ENCODE measurements around the gene CHSY1.
"Not testable (repeated sequence)": the region's sequence is repeated elsewhere in the genome, so short reads cannot be mapped to it uniquely, and the experiment has no call there.

CHSY1 gene

DNA sequence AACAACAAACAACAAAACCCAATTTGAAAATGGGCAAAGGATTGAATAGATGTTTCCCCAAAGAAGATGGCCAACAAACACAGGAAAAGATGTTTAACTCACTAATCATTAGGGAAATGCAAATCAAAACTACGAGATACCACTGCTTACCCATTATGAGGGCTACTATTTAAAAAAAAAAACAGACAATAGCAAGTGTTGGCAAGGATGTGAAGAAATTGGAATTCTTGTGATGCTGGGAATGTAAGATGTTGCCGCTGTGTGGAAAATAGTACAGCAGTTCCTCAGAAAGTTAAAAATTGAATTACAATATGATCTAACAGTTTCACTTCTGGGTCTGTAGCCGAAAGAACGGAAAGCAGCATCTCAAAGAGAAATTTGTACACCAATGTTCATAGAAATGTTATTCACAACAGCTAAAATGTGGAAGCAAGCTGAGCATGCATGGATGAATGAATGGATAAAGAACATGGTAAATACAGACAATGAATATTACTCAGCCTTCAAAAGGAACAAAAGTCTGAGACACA, 121.9 kb downstream of the CHSY1 start:
- H3K27ac ChIP-seq (ENCODE audit: low read length), result no peak overlapping the region

GRCh38 chr15:101128221-101129015, 123.4 kb downstream of the CHSY1 start:
- H3K4me3 ChIP-seq (ENCODE audit: low read length), result no peak overlapping the region
- peaks cover 6% of the 10 kb centered on the region; the same call in 1 of the 2 replicates for H3K4me1 ChIP-seq (ENCODE audit: insufficient read depth, low read length)
- H3K36me3 ChIP-seq (ENCODE audit: insufficient read depth, low read depth, low read length), result no peaks in the 10 kb centered on the region
- H3K9me3 ChIP-seq (ENCODE audit: insufficient read depth, low read depth, low read length), result 0 out of 2 replicates have a peak, but pooled peaks cover 7% of the 10 kb centered on the region
- no peak overlapping the region for H3K27ac ChIP-seq (ENCODE audit: low read length)
- H3K9ac ChIP-seq (ENCODE audit: low read depth, low read length), result no peak overlapping the region
- no peaks in the 10 kb centered on the region for H3K27me3 ChIP-seq (ENCODE audit: insufficient read depth, low read length)

More for the DNA sequence above, 121.9 kb downstream of the CHSY1 start:
- Histone ChIP-seq H3K4me3 (ENCODE audit: low read length) (no peak overlapping the region), H3K9me3 (ENCODE audit: insufficient read depth, low read depth, low read length) (0 out of 2 replicates have a peak, but pooled peaks cover 7% of the 10 kb centered on the region), H3K27me3 (ENCODE audit: insufficient read depth, low read length) (no peaks in the 10 kb centered on the region), H3K9ac (ENCODE audit: low read depth, low read length) (no peak overlapping the region), H3K4me1 (ENCODE audit: insufficient read depth, low read length) (peaks cover 6% of the 10 kb centered on the region; the same call in 1 of the 2 replicates), H3K36me3 (ENCODE audit: insufficient read depth, low read depth, low read length) (no peaks in the 10 kb centered on the region)

GRCh38 chr15:101127506-101128076, 124.3 kb downstream of the CHSY1 start:
- 0 out of 2 replicates have a peak, but pooled peaks cover 7% of the 10 kb centered on the region for H3K9me3 ChIP-seq (ENCODE audit: insufficient read depth, low read depth, low read length)
- H3K4me1 ChIP-seq (ENCODE audit: insufficient read depth, low read length), result peaks cover 6% of the 10 kb centered on the region; the same call in 1 of the 2 replicates
- H3K9ac ChIP-seq (ENCODE audit: low read depth, low read length), result no peak overlapping the region
- H3K4me3 ChIP-seq (ENCODE audit: low read length), result no peak overlapping the region
- no peaks in the 10 kb centered on the region for H3K36me3 ChIP-seq (ENCODE audit: insufficient read depth, low read depth, low read length)
- no peaks in the 10 kb centered on the region for H3K27me3 ChIP-seq (ENCODE audit: insufficient read depth, low read length)
- H3K27ac ChIP-seq (ENCODE audit: low read length), result no peak overlapping the region

- Histone ChIP-seq H3K36me3 (ENCODE audit: insufficient read depth, low read depth, low read length) (no peaks in the 10 kb centered on the region), H3K9ac (ENCODE audit: low read depth, low read length) (no peak overlapping the region), H3K27me3 (ENCODE audit: insufficient read depth, low read length) (no peaks in the 10 kb centered on the region), H3K9me3 (ENCODE audit: insufficient read depth, low read depth, low read length) (0 out of 2 replicates have a peak, but pooled peaks cover 7% of the 10 kb centered on the region), H3K4me1 (ENCODE audit: insufficient read depth, low read length) (peaks cover 8% of the 10 kb centered on the region; the same call in 1 of the 2 replicates), H3K27ac (ENCODE audit: low read length) (no peak overlapping the region), H3K4me3 (ENCODE audit: low read length) (no peak overlapping the region)
Measured at GRCh38 chr15:101126618-101127505, 125.0 kb downstream of the CHSY1 start.

DNA sequence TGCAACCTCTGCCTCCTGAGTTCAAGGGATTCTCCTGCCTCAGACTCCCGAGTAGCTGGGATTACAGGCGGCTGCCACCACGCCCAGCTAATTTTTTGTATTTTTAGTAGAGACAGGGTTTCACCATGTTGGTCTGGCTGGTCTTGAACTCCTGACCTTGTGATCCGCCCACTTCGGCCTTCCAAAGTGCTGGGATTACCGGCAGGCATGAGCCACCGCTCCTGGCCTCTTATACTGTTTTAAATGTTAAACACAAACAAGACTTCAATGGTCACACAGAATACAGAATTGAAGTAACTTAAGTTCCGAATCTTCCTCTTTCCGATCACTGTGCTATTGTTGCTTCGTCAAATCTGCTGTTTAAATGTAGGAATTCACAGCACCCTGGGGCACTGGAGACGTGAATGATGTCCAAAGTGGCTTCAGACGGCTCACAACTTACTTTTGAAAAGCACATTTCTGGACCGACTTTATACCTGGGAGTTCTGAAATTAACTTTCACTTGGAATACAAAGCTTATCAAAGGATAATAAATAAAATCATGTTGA, 125.9 kb downstream of the CHSY1 start:
- not testable (repeated sequence) for H3K36me3 ChIP-seq (ENCODE audit: insufficient read depth, low read depth, low read length); H3K4me1 ChIP-seq (ENCODE audit: insufficient read depth, low read length); H3K9me3 ChIP-seq (ENCODE audit: insufficient read depth, low read depth, low read length); H3K4me3 ChIP-seq (ENCODE audit: low read length); H3K9ac ChIP-seq (ENCODE audit: low read depth, low read length); H3K27me3 ChIP-seq (ENCODE audit: insufficient read depth, low read length); H3K27ac ChIP-seq (ENCODE audit: low read length)

Measured in iPS-20b (cell line).